Prostate gland (tissue), 2 donors: ENCODE data around the gene MPPED2. TPM values are rescaled to one million over a fixed set of nuclear protein-coding genes. Genes with fewer than 3 reads are reported as not detected.

ENCODE experiments used
- DNase-seq: peaks from one replicate; pipeline ENCODE4 v3.0.0-alpha.2; 2019; ENCODE audit warnings: low spot score
- H3K27ac ChIP-seq, 2 donors: fragments of 200-600 bp; sonication (generic); 2 replicates each; pipeline ENCODE4 v1.5.1; 2017 to 2019
- H3K27me3 ChIP-seq: fragments of 200-600 bp; sonication (generic); replicated peaks from 2 replicates; pipeline ENCODE4 v1.5.1; 2019; ENCODE audit not compliant: insufficient read depth
- H3K36me3 ChIP-seq, 2 donors: fragments of 200-600 bp; sonication (generic); 1 replicate in 1 of 2; 2 replicates in 1 of 2; pipeline versions ENCODE4 v1.5.1 to v1.8.1; 2017 to 2019
- H3K4me1 ChIP-seq: fragments of 200-600 bp; sonication (generic); replicated peaks from 2 replicates; pipeline ENCODE4 v1.5.1; 2019
- H3K4me3 ChIP-seq, 2 donors: fragments of 200-600 bp; sonication (generic); 2 replicates each; pipeline ENCODE4 v1.5.1; 2017 to 2019
- H3K9me3 ChIP-seq: fragments of 200-600 bp; sonication (generic); 2 replicates; pipeline ENCODE4 v1.5.1; 2017
- POLR2A ChIP-seq: fragments of 450-650 bp; IDR thresholded peaks from one replicate; pipeline ENCODE4 v1.6.1; 2016; ENCODE audit warnings: antibody characterized with exemption, mild to moderate bottlenecking
- POLR2AphosphoS5 ChIP-seq: sonication (generic); formaldehyde crosslinking; IDR thresholded peaks from one replicate; pipeline ENCODE4 v1.6.1; 2017; ENCODE audit warnings: antibody characterized with exemption
- WGBS: methylation state at CpG from one replicate; pipeline ENCODE4 v1.1.5; 2018; 5-methylcytosine and 5-hydroxymethylcytosine counted together
- intact Hi-C: fragments of 100-400 bp; cut with DNase I; formaldehyde crosslinking; loops from one replicate; pipeline ENCODE4 v1.14.2; 2022
- total RNA-seq, 2 donors: library from RNA; depleted of rRNA; stranded (reverse); fragments of >200 nt; gene quantifications; one replicate each; pipeline ENCODE4 v1.1.0, GENCODE V29; 2016
- TF ChIP-seq, protein P1 (sequence below), 4 experiments: fragments of 200-600 bp in 2 of 4; fragments of 450-650 bp in 2 of 4; sonication (generic) in 2 of 4; IDR thresholded peaks; 1 replicate in 3 of 4; 2 replicates in 1 of 4; pipeline ENCODE4 v1.5.1; 2016 to 2019; ENCODE audit warnings: antibody characterized with exemption in 4 of 4, mild to moderate bottlenecking in 2 of 4, moderate library complexity in 2 of 4

Gene MPPED2
- total RNA-seq, 2 donors from 2014 or later = 28.4 to 34.9 TPM

DNA sequence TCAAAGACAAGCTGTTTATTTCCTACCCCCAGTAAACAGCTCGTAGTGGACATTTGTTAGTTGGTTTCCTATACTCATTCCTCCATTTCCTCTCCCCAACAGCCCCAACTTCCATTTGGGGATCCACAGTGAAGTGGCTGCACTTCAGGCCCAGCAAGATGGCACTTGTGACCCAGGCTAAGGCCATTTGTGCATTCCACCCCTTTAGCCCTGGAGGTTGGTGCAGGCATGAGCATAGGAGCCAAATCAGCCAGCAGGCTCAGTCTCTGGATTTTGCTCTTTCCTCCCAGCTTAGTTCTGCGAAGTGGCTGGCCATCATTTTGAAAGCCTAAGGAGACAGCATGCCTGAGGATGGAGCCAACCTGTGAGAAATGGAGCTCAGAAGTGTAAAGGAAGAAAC is 122.9 kb downstream of the MPPED2 start:
- no peaks in the 10 kb centered on the region for H3K27me3 ChIP-seq
- H3K4me1 ChIP-seq = no peaks in the 10 kb centered on the region
- no peak overlapping the region for H3K27ac ChIP-seq
- intact Hi-C loops = no loop called here
- H3K9me3 ChIP-seq = no peaks in the 10 kb centered on the region
- TF ChIP-seq POLR2AphosphoS5 = no peak
- TF ChIP-seq, protein P1, sequence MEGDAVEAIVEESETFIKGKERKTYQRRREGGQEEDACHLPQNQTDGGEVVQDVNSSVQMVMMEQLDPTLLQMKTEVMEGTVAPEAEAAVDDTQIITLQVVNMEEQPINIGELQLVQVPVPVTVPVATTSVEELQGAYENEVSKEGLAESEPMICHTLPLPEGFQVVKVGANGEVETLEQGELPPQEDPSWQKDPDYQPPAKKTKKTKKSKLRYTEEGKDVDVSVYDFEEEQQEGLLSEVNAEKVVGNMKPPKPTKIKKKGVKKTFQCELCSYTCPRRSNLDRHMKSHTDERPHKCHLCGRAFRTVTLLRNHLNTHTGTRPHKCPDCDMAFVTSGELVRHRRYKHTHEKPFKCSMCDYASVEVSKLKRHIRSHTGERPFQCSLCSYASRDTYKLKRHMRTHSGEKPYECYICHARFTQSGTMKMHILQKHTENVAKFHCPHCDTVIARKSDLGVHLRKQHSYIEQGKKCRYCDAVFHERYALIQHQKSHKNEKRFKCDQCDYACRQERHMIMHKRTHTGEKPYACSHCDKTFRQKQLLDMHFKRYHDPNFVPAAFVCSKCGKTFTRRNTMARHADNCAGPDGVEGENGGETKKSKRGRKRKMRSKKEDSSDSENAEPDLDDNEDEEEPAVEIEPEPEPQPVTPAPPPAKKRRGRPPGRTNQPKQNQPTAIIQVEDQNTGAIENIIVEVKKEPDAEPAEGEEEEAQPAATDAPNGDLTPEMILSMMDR (IDR thresholded peaks at IDR 0.05) = no peak
- no peak for TF ChIP-seq POLR2A
- no peak for DNase-seq
- WGBS = 88% methylated on average over 2 of the region's 2 CpGs
- H3K4me3 ChIP-seq = no peak overlapping the region
- no peaks in the 10 kb centered on the region for H3K36me3 ChIP-seq

DNA sequence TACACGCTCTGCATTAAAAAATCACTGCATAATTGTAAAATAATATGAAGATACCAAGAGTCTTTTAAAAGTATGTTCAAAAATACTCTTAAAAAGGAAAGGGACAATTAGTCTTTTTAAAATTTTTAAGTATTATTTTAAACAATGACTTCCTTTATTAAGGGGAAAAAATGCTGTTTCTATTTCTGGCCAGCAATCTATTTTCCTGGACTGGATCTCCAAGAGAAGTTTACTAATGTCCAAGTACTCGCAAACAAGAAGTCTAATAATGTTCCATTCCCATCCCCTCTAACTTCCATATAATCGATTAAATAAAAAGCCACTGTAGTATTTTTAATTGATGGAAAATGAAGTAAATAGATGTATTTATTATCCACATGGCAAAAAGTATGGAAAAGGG is 123.7 kb downstream of the MPPED2 start:
- Histone ChIP-seq H3K4me3 (no peak overlapping the region), H3K9me3 (no peaks in the 10 kb centered on the region), H3K27ac (no peak overlapping the region), H3K36me3 (no peaks in the 10 kb centered on the region), H3K27me3 (no peaks in the 10 kb centered on the region), H3K4me1 (no peaks in the 10 kb centered on the region)
- 70% methylated on average over 3 of the region's 3 CpGs for WGBS
- TF ChIP-seq, protein P1 (IDR thresholded peaks at IDR 0.05) = no peak
- TF ChIP-seq POLR2A (no peak), POLR2AphosphoS5 (no peak)
- no peak for DNase-seq
- intact Hi-C loops = no loop called here

- Histone ChIP-seq H3K36me3 (no peaks in the 10 kb centered on the region), H3K27ac (no peak overlapping the region), H3K27me3 (no peaks in the 10 kb centered on the region), H3K4me3 (no peak overlapping the region), H3K9me3 (no peaks in the 10 kb centered on the region), H3K4me1 (peaks cover 3% of the 10 kb centered on the region)
- no peak for DNase-seq
- intact Hi-C loops = no loop called here
- TF ChIP-seq POLR2AphosphoS5 = no peak
- TF ChIP-seq, protein P1 (IDR thresholded peaks at IDR 0.05) = no peak
- TF ChIP-seq POLR2A = no peak
- WGBS = 53% methylated on average over 3 of the region's 3 CpGs
Measured at GRCh38 chr11:30459821-30460220, 126.3 kb downstream of the MPPED2 start.

GRCh38 chr11:30459306-30459705 is 126.8 kb downstream of the MPPED2 start:
- peaks cover 7% of the 10 kb centered on the region for H3K4me1 ChIP-seq
- no peak for DNase-seq
- intact Hi-C loops = no loop called here
- H3K27ac ChIP-seq = no peak overlapping the region
- H3K27me3 ChIP-seq = no peaks in the 10 kb centered on the region
- TF ChIP-seq, protein P1 (IDR thresholded peaks at IDR 0.05) = no peak
- no peak for TF ChIP-seq POLR2AphosphoS5
- TF ChIP-seq POLR2A = no peak
- WGBS = 88% methylated on average over 3 of the region's 3 CpGs
- H3K4me3 ChIP-seq = no peak overlapping the region
- no peaks in the 10 kb centered on the region for H3K9me3 ChIP-seq
- no peaks in the 10 kb centered on the region for H3K36me3 ChIP-seq

GRCh38 chr11:30458541-30458940 is 127.6 kb downstream of the MPPED2 start:
- Histone ChIP-seq H3K4me3 (no peak overlapping the region), H3K9me3 (no peaks in the 10 kb centered on the region), H3K4me1 (peaks cover 7% of the 10 kb centered on the region), H3K36me3 (no peaks in the 10 kb centered on the region), H3K27me3 (no peaks in the 10 kb centered on the region), H3K27ac (no peak overlapping the region)
- TF ChIP-seq POLR2AphosphoS5 = no peak
- no peak for TF ChIP-seq POLR2A
- TF ChIP-seq, protein P1 (IDR thresholded peaks at IDR 0.05) = no peak
- 88% methylated on average over 3 of the region's 3 CpGs for WGBS
- intact Hi-C loops = no loop called here
- no peak for DNase-seq
